ENCODE measurements around the gene BRD2.
"Not testable (repeated sequence)": the region's sequence is repeated elsewhere in the genome, so short reads cannot be mapped to it uniquely, and the experiment has no call there.

Gene BRD2

GRCh38 chr6:32968093-32968866, at the start of gene BRD2:
TSS of gene BRD2 (plus strand) at chr6:32968594. CDS start at chr6:32972899, 4,305 bp downstream.
- DNase-seq (ENCODE audit: low spot score), result peak; percentile 91

GRCh38 chr6:32920715-32921114, 47.7 kb upstream of the BRD2 start:
- no peak for DNase-seq (ENCODE audit: low spot score)

- DNase-seq (ENCODE audit: low spot score), result no peak
These were observed 46.3 kb upstream of the BRD2 start for GRCh38 chr6:32922083-32922482.

- no peak for DNase-seq (ENCODE audit: low spot score)
These were observed 37.2 kb upstream of the BRD2 start for GRCh38 chr6:32931211-32931610.

- DNase-seq (ENCODE audit: low spot score), result no peak
These were observed 36.1 kb upstream of the BRD2 start for GRCh38 chr6:32932132-32932868.

GRCh38 chr6:32933661-32934085, 34.7 kb upstream of the BRD2 start:
- peak; percentile 69 for DNase-seq (ENCODE audit: low spot score)

GRCh38 chr6:32935551-32936238, 32.7 kb upstream of the BRD2 start:
- DNase-seq (ENCODE audit: low spot score), result no peak

GRCh38 chr6:32936239-32937152, 31.9 kb upstream of the BRD2 start:
- DNase-seq (ENCODE audit: low spot score), result no peak

- no peak for DNase-seq (ENCODE audit: low spot score)
These were observed 31.2 kb upstream of the BRD2 start for GRCh38 chr6:32937230-32937633.

GRCh38 chr6:32938494-32938893, 29.9 kb upstream of the BRD2 start:
- no peak for DNase-seq (ENCODE audit: low spot score)

- DNase-seq (ENCODE audit: low spot score), result peak; percentile 88
These were observed 27.7 kb upstream of the BRD2 start, which contains the start of gene HLA-DMB for GRCh38 chr6:32940656-32941213. TSS of gene HLA-DMB (minus strand) at chr6:32941028. CDS start at chr6:32940807, 221 bp downstream.

GRCh38 chr6:32941214-32941768, 27.1 kb upstream of the BRD2 start:
- peak; percentile 64 for DNase-seq (ENCODE audit: low spot score)

- DNase-seq (ENCODE audit: low spot score), result not testable (repeated sequence)
These were observed 25.8 kb upstream of the BRD2 start for GRCh38 chr6:32942555-32943123.

- peak; percentile 77 for DNase-seq (ENCODE audit: low spot score)
These were observed 24.3 kb upstream of the BRD2 start for GRCh38 chr6:32943864-32944649.

GRCh38 chr6:32945108-32945760, 23.2 kb upstream of the BRD2 start:
- DNase-seq (ENCODE audit: low spot score), result peak; percentile 64

- no peak for DNase-seq (ENCODE audit: low spot score)
These were observed 22.4 kb upstream of the BRD2 start for GRCh38 chr6:32945953-32946352.

- no peak for DNase-seq (ENCODE audit: low spot score)
These were observed 21.5 kb upstream of the BRD2 start for GRCh38 chr6:32946893-32947292.

GRCh38 chr6:32947552-32948465, 20.6 kb upstream of the BRD2 start:
- DNase-seq (ENCODE audit: low spot score), result no peak
